ENCODE measurements around the gene HEATR5B.
"Not testable (repeated sequence)": the region's sequence is repeated elsewhere in the genome, so short reads cannot be mapped to it uniquely, and the experiment has no call there.

DNA sequence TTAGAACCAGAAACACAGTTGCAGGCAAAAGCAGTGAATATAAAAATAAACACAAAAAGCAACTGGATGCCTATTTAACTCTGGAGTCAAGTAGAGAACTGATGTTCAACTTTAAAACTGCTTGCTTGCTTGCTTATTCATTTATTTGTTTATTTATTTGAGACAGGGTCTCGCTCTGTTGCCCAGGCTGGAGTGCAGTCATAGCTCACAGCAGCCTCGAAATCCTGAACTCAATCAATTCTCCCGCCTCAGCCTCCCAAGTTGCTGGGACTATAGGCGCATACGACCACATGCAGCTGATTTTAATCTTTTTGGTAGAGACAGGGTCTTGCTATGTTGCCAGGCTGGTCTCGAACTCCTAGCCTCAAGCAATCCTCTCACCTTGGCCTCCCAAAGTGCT lies 152.5 kb downstream of the HEATR5B start:
- not testable (repeated sequence) for TF ChIP-seq EZH2 (IDR thresholded peaks at IDR 0.05); POLR2AphosphoS5 (IDR thresholded peaks at IDR 0.05; ENCODE audit: borderline replicate concordance, low read depth, low read length); FOXP2 (optimal IDR thresholded peaks at IDR 0.05; ENCODE audit: control extremely low read depth, extremely low read length, insufficient read depth)

All from SK-N-MC (cell line).